Measurements from ENCODE around the gene DENND5B. TPM values are rescaled to one million over a fixed set of nuclear protein-coding genes. Genes with fewer than 3 reads are reported as not detected.

DENND5B gene
- polyA plus RNA-seq, 4 donors = 4.1 to 36.9 (median 8.2) TPM

GRCh38 chr12:31465002-31465401, 125.9 kb downstream of the DENND5B start:
- Histone ChIP-seq H3K4me3 (ENCODE audit: low read depth in 1 of 3, low read length in 3 of 3) (no peak overlapping the region), H3K27ac (ENCODE audit: low read depth in 1 of 3, low read length in 2 of 3) (no peak overlapping the region), H3K4me1 (ENCODE audit: control insufficient read depth in 3 of 3, insufficient read depth in 2 of 3, low read depth in 1 of 3, low read length in 2 of 3) (no peaks in the 10 kb centered on the region), H3K9me3 (ENCODE audit: control insufficient read depth in 2 of 2, insufficient read depth in 1 of 2, low read depth in 1 of 2, low read length in 1 of 2) (no peaks in the 10 kb centered on the region), H3K36me3 (ENCODE audit: control insufficient read depth in 3 of 3, insufficient read depth in 2 of 3, low read depth in 1 of 3, low read length in 3 of 3) (peaks cover 0 to 18% (median 0%) of the 10 kb centered on the region in 3 donors), H3K27me3 (ENCODE audit: control insufficient read depth in 3 of 3, insufficient read depth in 3 of 3, low read length in 3 of 3) (no peaks in the 10 kb centered on the region)
- no peak for DNase-seq
- no peak for FAIRE-seq
- 87 to 96% (median 92%) methylated on average over 2 of the region's 2 CpGs for WGBS, 3 donors

GRCh38 chr12:31460024-31460423, 130.9 kb downstream of the DENND5B start:
- no peak for DNase-seq
- H3K36me3 ChIP-seq (ENCODE audit: control insufficient read depth in 3 of 3, insufficient read depth in 2 of 3, low read depth in 1 of 3, low read length in 3 of 3) = peaks cover 0 to 25% (median 0%) of the 10 kb centered on the region in 3 donors
- no peaks in the 10 kb centered on the region for H3K9me3 ChIP-seq (ENCODE audit: control insufficient read depth in 2 of 2, insufficient read depth in 1 of 2, low read depth in 1 of 2, low read length in 1 of 2)
- no peaks in the 10 kb centered on the region for H3K4me1 ChIP-seq (ENCODE audit: control insufficient read depth in 3 of 3, insufficient read depth in 2 of 3, low read depth in 1 of 3, low read length in 2 of 3)
- H3K27me3 ChIP-seq (ENCODE audit: control insufficient read depth in 3 of 3, insufficient read depth in 3 of 3, low read length in 3 of 3) = no peaks in the 10 kb centered on the region
- FAIRE-seq = no peak
- H3K27ac ChIP-seq (ENCODE audit: low read depth in 1 of 3, low read length in 2 of 3) = no peak overlapping the region
- WGBS, 3 donors = 70 to 80% (median 76%) methylated on average over 4 of the region's 4 CpGs
- H3K4me3 ChIP-seq (ENCODE audit: low read depth in 1 of 3, low read length in 3 of 3) = no peak overlapping the region

GRCh38 chr12:31456562-31456961, 134.4 kb downstream of the DENND5B start:
- Histone ChIP-seq H3K27ac (ENCODE audit: low read depth in 1 of 3, low read length in 2 of 3) (no peak overlapping the region), H3K27me3 (ENCODE audit: control insufficient read depth in 3 of 3, insufficient read depth in 3 of 3, low read length in 3 of 3) (no peaks in the 10 kb centered on the region), H3K4me3 (ENCODE audit: low read depth in 1 of 3, low read length in 3 of 3) (no peak overlapping the region), H3K9me3 (ENCODE audit: control insufficient read depth in 2 of 2, insufficient read depth in 1 of 2, low read depth in 1 of 2, low read length in 1 of 2) (no peaks in the 10 kb centered on the region), H3K4me1 (ENCODE audit: control insufficient read depth in 3 of 3, insufficient read depth in 2 of 3, low read depth in 1 of 3, low read length in 2 of 3) (no peaks in the 10 kb centered on the region), H3K36me3 (ENCODE audit: control insufficient read depth in 3 of 3, insufficient read depth in 2 of 3, low read depth in 1 of 3, low read length in 3 of 3) (peaks cover 0 to 30% (median 0%) of the 10 kb centered on the region in 3 donors)
- no peak for FAIRE-seq
- 95 to 100% (median 96%) methylated on average over 2 of the region's 2 CpGs for WGBS, 3 donors
- DNase-seq = no peak

GRCh38 chr12:31444736-31445135, 146.2 kb downstream of the DENND5B start:
- FAIRE-seq = no peak
- Histone ChIP-seq H3K4me3 (ENCODE audit: low read depth in 1 of 3, low read length in 3 of 3) (no peak overlapping the region), H3K27me3 (ENCODE audit: control insufficient read depth in 3 of 3, insufficient read depth in 3 of 3, low read length in 3 of 3) (no peaks in the 10 kb centered on the region), H3K27ac (ENCODE audit: low read depth in 1 of 3, low read length in 2 of 3) (no peak overlapping the region), H3K4me1 (ENCODE audit: control insufficient read depth in 3 of 3, insufficient read depth in 2 of 3, low read depth in 1 of 3, low read length in 2 of 3) (no peaks in the 10 kb centered on the region), H3K9me3 (ENCODE audit: control insufficient read depth in 2 of 2, insufficient read depth in 1 of 2, low read depth in 1 of 2, low read length in 1 of 2) (no peaks in the 10 kb centered on the region), H3K36me3 (ENCODE audit: control insufficient read depth in 3 of 3, insufficient read depth in 2 of 3, low read depth in 1 of 3, low read length in 3 of 3) (peaks cover 0 to 32% (median 6%) of the 10 kb centered on the region in 3 donors)
- 69 to 90% (median 77%) methylated on average over 2 of the region's 2 CpGs for WGBS, 3 donors
- no peak for DNase-seq

GRCh38 chr12:31440586-31440985, 150.3 kb downstream of the DENND5B start:
- no peak for DNase-seq
- peaks cover 0 to 28% (median 1%) of the 10 kb centered on the region in 3 donors for H3K36me3 ChIP-seq (ENCODE audit: control insufficient read depth in 3 of 3, insufficient read depth in 2 of 3, low read depth in 1 of 3, low read length in 3 of 3)
- H3K27me3 ChIP-seq (ENCODE audit: control insufficient read depth in 3 of 3, insufficient read depth in 3 of 3, low read length in 3 of 3) = no peaks in the 10 kb centered on the region
- H3K27ac ChIP-seq (ENCODE audit: low read depth in 1 of 3, low read length in 2 of 3) = no peak overlapping the region
- H3K4me1 ChIP-seq (ENCODE audit: control insufficient read depth in 3 of 3, insufficient read depth in 2 of 3, low read depth in 1 of 3, low read length in 2 of 3) = no peaks in the 10 kb centered on the region
- H3K4me3 ChIP-seq (ENCODE audit: low read depth in 1 of 3, low read length in 3 of 3) = no peak overlapping the region
- 84 to 89% (median 89%) methylated on average over 4 of the region's 4 CpGs for WGBS, 3 donors
- no peak for FAIRE-seq
- H3K9me3 ChIP-seq (ENCODE audit: control insufficient read depth in 2 of 2, insufficient read depth in 1 of 2, low read depth in 1 of 2, low read length in 1 of 2) = no peaks in the 10 kb centered on the region

GRCh38 chr12:31440134-31440533, 150.8 kb downstream of the DENND5B start:
- 80 to 89% (median 88%) methylated on average over 4 of the region's 4 CpGs for WGBS, 3 donors
- H3K9me3 ChIP-seq (ENCODE audit: control insufficient read depth in 2 of 2, insufficient read depth in 1 of 2, low read depth in 1 of 2, low read length in 1 of 2) = no peaks in the 10 kb centered on the region
- H3K36me3 ChIP-seq (ENCODE audit: control insufficient read depth in 3 of 3, insufficient read depth in 2 of 3, low read depth in 1 of 3, low read length in 3 of 3) = peaks cover 0 to 24% (median 1%) of the 10 kb centered on the region in 3 donors
- H3K4me3 ChIP-seq (ENCODE audit: low read depth in 1 of 3, low read length in 3 of 3) = no peak overlapping the region
- FAIRE-seq (no peak), DNase-seq (no peak)
- H3K27ac ChIP-seq (ENCODE audit: low read depth in 1 of 3, low read length in 2 of 3) = no peak overlapping the region
- H3K27me3 ChIP-seq (ENCODE audit: control insufficient read depth in 3 of 3, insufficient read depth in 3 of 3, low read length in 3 of 3) = no peaks in the 10 kb centered on the region
- H3K4me1 ChIP-seq (ENCODE audit: control insufficient read depth in 3 of 3, insufficient read depth in 2 of 3, low read depth in 1 of 3, low read length in 2 of 3) = no peaks in the 10 kb centered on the region

- Histone ChIP-seq H3K27me3 (ENCODE audit: control insufficient read depth in 3 of 3, insufficient read depth in 3 of 3, low read length in 3 of 3) (no peaks in the 10 kb centered on the region), H3K9me3 (ENCODE audit: control insufficient read depth in 2 of 2, insufficient read depth in 1 of 2, low read depth in 1 of 2, low read length in 1 of 2) (no peaks in the 10 kb centered on the region), H3K36me3 (ENCODE audit: control insufficient read depth in 3 of 3, insufficient read depth in 2 of 3, low read depth in 1 of 3, low read length in 3 of 3) (peaks cover 0 to 17% (median 0%) of the 10 kb centered on the region in 3 donors), H3K4me1 (ENCODE audit: control insufficient read depth in 3 of 3, insufficient read depth in 2 of 3, low read depth in 1 of 3, low read length in 2 of 3) (no peaks in the 10 kb centered on the region), H3K27ac (ENCODE audit: low read depth in 1 of 3, low read length in 2 of 3) (no peak overlapping the region), H3K4me3 (ENCODE audit: low read depth in 1 of 3, low read length in 3 of 3) (no peak overlapping the region)
- no peak for FAIRE-seq
- no peak for DNase-seq
- WGBS, 3 donors = 68 to 86% (median 81%) methylated on average over 2 of the region's 2 CpGs
Observed at GRCh38 chr12:31431721-31432240, 159.2 kb downstream of the DENND5B start.

- H3K27ac ChIP-seq (ENCODE audit: low read depth in 1 of 3, low read length in 2 of 3) = no peak overlapping the region
- H3K27me3 ChIP-seq (ENCODE audit: control insufficient read depth in 3 of 3, insufficient read depth in 3 of 3, low read length in 3 of 3) = no peaks in the 10 kb centered on the region
- WGBS, 3 donors = 81 to 90% (median 89%) methylated on average over 1 of the region's 1 CpG
- H3K36me3 ChIP-seq (ENCODE audit: control insufficient read depth in 3 of 3, insufficient read depth in 2 of 3, low read depth in 1 of 3, low read length in 3 of 3) = peaks cover 0 to 27% (median 10%) of the 10 kb centered on the region in 3 donors
- no peaks in the 10 kb centered on the region for H3K9me3 ChIP-seq (ENCODE audit: control insufficient read depth in 2 of 2, insufficient read depth in 1 of 2, low read depth in 1 of 2, low read length in 1 of 2)
- FAIRE-seq (no peak), DNase-seq (no peak)
- no peak overlapping the region for H3K4me3 ChIP-seq (ENCODE audit: low read depth in 1 of 3, low read length in 3 of 3)
- no peaks in the 10 kb centered on the region for H3K4me1 ChIP-seq (ENCODE audit: control insufficient read depth in 3 of 3, insufficient read depth in 2 of 3, low read depth in 1 of 3, low read length in 2 of 3)
Observed at GRCh38 chr12:31423405-31423804, 167.5 kb downstream of the DENND5B start.

- FAIRE-seq (no peak), DNase-seq (no peak)
- Histone ChIP-seq H3K4me1 (ENCODE audit: control insufficient read depth in 3 of 3, insufficient read depth in 2 of 3, low read depth in 1 of 3, low read length in 2 of 3) (peaks cover 0 to 8% (median 0%) of the 10 kb centered on the region in 3 donors), H3K9me3 (ENCODE audit: control insufficient read depth in 2 of 2, insufficient read depth in 1 of 2, low read depth in 1 of 2, low read length in 1 of 2) (peaks cover 0 to 2% of the 10 kb centered on the region in 2 donors), H3K4me3 (ENCODE audit: low read depth in 1 of 3, low read length in 3 of 3) (no peak overlapping the region), H3K27ac (ENCODE audit: low read depth in 1 of 3, low read length in 2 of 3) (no peak overlapping the region), H3K36me3 (ENCODE audit: control insufficient read depth in 3 of 3, insufficient read depth in 2 of 3, low read depth in 1 of 3, low read length in 3 of 3) (peaks cover 0 to 37% (median 7%) of the 10 kb centered on the region in 3 donors), H3K27me3 (ENCODE audit: control insufficient read depth in 3 of 3, insufficient read depth in 3 of 3, low read length in 3 of 3) (no peaks in the 10 kb centered on the region)
- 75 to 79% (median 79%) methylated on average over 7 of the region's 7 CpGs for WGBS, 3 donors
Observed at GRCh38 chr12:31412292-31412801, 178.6 kb downstream of the DENND5B start.

All from small intestine (tissue), 7 donors.